Measurements from ENCODE around the gene TAC4. TPM values are rescaled to one million over a fixed set of nuclear protein-coding genes. Genes with fewer than 3 reads are reported as not detected.

The TAC4 gene
- polyA plus RNA-seq, 1 donor (not counting 4 experiments of a cell fraction or from before 2014, with no cell fraction given), result not detected

GRCh38 chr17:49817993-49818392 is 29.9 kb downstream of the TAC4 start:
- FAIRE-seq (no peak), DNase-seq (ENCODE audit: low read depth, low spot score) (no peak)
- no peaks in the 10 kb centered on the region for H3K9me1 ChIP-seq (ENCODE audit: control insufficient read depth, extremely low read depth, insufficient read depth, low read length)
- H3K27ac ChIP-seq (ENCODE audit: control insufficient read depth, insufficient read depth, low read length), result no peak overlapping the region
- dilution Hi-C loops (cut with MboI; ENCODE audit: extremely low pct_ligation_motif_present, low sequenced_read_pairs), result no loop called here
- H3K9ac ChIP-seq (ENCODE audit: control insufficient read depth, extremely low read depth, insufficient read depth, low read length), result no peak overlapping the region
- no peaks in the 10 kb centered on the region for H3K27me3 ChIP-seq (ENCODE audit: control insufficient read depth, extremely low read depth, insufficient read depth, low read length)
- H3K9me3 ChIP-seq (ENCODE audit: control insufficient read depth, low read depth, low read length), result no peaks in the 10 kb centered on the region
- H2AFZ ChIP-seq (ENCODE audit: control insufficient read depth, low read length), result no peak overlapping the region
- H3K4me3 ChIP-seq (ENCODE audit: control insufficient read depth in 2 of 3, extremely low read depth in 1 of 3, insufficient read depth in 2 of 3, low read depth in 1 of 3, low read length in 3 of 3), result no peak overlapping the region
- H3K4me1 ChIP-seq (ENCODE audit: control insufficient read depth, extremely low read depth, insufficient read depth, low read length), result peaks cover 18% of the 10 kb centered on the region
- TF ChIP-seq EZH2 (IDR thresholded peaks at IDR 0.05; ENCODE audit: low read length) (no peak), CTCF (optimal IDR thresholded peaks at IDR 0.05 in 1 of 3, IDR thresholded peaks at IDR 0.05 in 1 of 3, conservative IDR thresholded peaks at IDR 0.05 in 1 of 3; ENCODE audit: extremely low read depth in 1 of 3, insufficient read depth in 2 of 3, low read length in 3 of 3) (no peak)
- no peaks in the 10 kb centered on the region for H4K20me1 ChIP-seq (ENCODE audit: control insufficient read depth, extremely low read depth, insufficient read depth, low read length)
- H3K36me3 ChIP-seq (ENCODE audit: control insufficient read depth in 2 of 2, extremely low read depth in 1 of 2, insufficient read depth in 2 of 2, low read length in 2 of 2), result peaks cover 13 to 33% of the 10 kb centered on the region in 2 experiments
- H3K4me2 ChIP-seq (ENCODE audit: control insufficient read depth, extremely low read depth, insufficient read depth, low read depth, low read length), result no peak overlapping the region
- H3K79me2 ChIP-seq (ENCODE audit: control insufficient read depth, insufficient read depth, low read length), result no peaks in the 10 kb centered on the region

DNA sequence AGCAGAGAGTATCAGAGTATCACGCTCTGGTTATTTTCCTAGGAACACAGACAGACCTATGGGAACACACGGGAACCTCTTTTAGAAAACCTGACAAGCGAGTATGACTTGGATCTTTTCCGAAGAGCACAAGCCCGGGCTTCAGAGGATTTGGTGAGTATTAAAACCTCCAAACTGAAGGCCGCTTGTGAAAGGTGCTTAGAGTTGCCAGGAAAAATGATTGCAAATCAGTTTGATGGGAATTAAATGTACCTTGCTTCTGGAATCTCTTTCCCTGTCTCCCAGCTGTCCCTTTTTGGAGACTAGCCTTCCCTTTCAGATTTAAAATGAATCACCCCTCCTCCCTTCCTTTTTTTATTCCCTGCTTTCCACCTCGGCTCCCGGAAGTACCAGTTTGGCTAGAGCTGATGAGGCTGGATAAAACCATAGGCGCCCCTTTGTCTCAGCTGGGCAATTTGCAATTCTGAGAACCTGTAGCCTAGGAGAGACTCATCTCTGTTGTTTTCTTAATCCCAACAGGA is 32.0 kb downstream of the TAC4 start:
- H3K4me1 ChIP-seq (ENCODE audit: control insufficient read depth, extremely low read depth, insufficient read depth, low read length), result peaks cover 18% of the 10 kb centered on the region
- peak overlapping the region; percentile 42 for H3K27ac ChIP-seq (ENCODE audit: control insufficient read depth, insufficient read depth, low read length)
- FAIRE-seq (peak; percentile 73), DNase-seq (ENCODE audit: low read depth, low spot score) (no peak)
- no peak overlapping the region for H2AFZ ChIP-seq (ENCODE audit: control insufficient read depth, low read length)
- H3K4me3 ChIP-seq (ENCODE audit: control insufficient read depth in 2 of 3, extremely low read depth in 1 of 3, insufficient read depth in 2 of 3, low read depth in 1 of 3, low read length in 3 of 3), result peak overlapping the region in 1 of 3 experiments; percentile 2
- H3K36me3 ChIP-seq (ENCODE audit: control insufficient read depth in 2 of 2, extremely low read depth in 1 of 2, insufficient read depth in 2 of 2, low read length in 2 of 2), result peaks cover 10 to 24% of the 10 kb centered on the region in 2 experiments
- TF ChIP-seq CTCF (optimal IDR thresholded peaks at IDR 0.05 in 1 of 3, IDR thresholded peaks at IDR 0.05 in 1 of 3, conservative IDR thresholded peaks at IDR 0.05 in 1 of 3; ENCODE audit: extremely low read depth in 1 of 3, insufficient read depth in 2 of 3, low read length in 3 of 3) (no peak), EZH2 (IDR thresholded peaks at IDR 0.05; ENCODE audit: low read length) (no peak)
- H3K4me2 ChIP-seq (ENCODE audit: control insufficient read depth, extremely low read depth, insufficient read depth, low read depth, low read length), result peak overlapping the region; percentile 60
- H3K79me2 ChIP-seq (ENCODE audit: control insufficient read depth, insufficient read depth, low read length), result no peaks in the 10 kb centered on the region
- H4K20me1 ChIP-seq (ENCODE audit: control insufficient read depth, extremely low read depth, insufficient read depth, low read length), result no peaks in the 10 kb centered on the region
- dilution Hi-C loops (cut with MboI; ENCODE audit: extremely low pct_ligation_motif_present, low sequenced_read_pairs), result no loop called here
- H3K27me3 ChIP-seq (ENCODE audit: control insufficient read depth, extremely low read depth, insufficient read depth, low read length), result no peaks in the 10 kb centered on the region
- peak overlapping the region; percentile 28 for H3K9ac ChIP-seq (ENCODE audit: control insufficient read depth, extremely low read depth, insufficient read depth, low read length)
- H3K9me1 ChIP-seq (ENCODE audit: control insufficient read depth, extremely low read depth, insufficient read depth, low read length), result no peaks in the 10 kb centered on the region
- no peaks in the 10 kb centered on the region for H3K9me3 ChIP-seq (ENCODE audit: control insufficient read depth, low read depth, low read length)
